Heart right ventricle (tissue), 16 donors: ENCODE data around the gene GATA6. TPM values are rescaled to one million over a fixed set of nuclear protein-coding genes. Genes with fewer than 3 reads are reported as not detected.

ENCODE experiments used
- ATAC-seq, 8 donors: fragments of 200-7000 bp; cut with Tn5 transposase; one replicate each; pipeline ENCODE4 v1.9.1; 2020; ENCODE audit warnings: mild to moderate bottlenecking in 8 of 8, moderate library complexity in 8 of 8, moderate number of reproducible peaks in 1 of 8
- DNase-seq, 2 donors: peaks; one replicate each; pipeline ENCODE4 v3.0.0-alpha.2; 2020
- H3K27ac ChIP-seq, 10 donors: fragments of 200-600 bp; sonication (generic) in 2 of 10; one replicate each; pipeline versions ENCODE4 v1.5.0 to v1.8.0; 2020 to 2022; ENCODE audit warnings: mild to moderate bottlenecking in 3 of 10
- H3K27me3 ChIP-seq, 7 donors: fragments of 200-600 bp; one replicate each; pipeline ENCODE4 v1.8.0; 2021 to 2022; ENCODE audit warnings: mild to moderate bottlenecking in 2 of 7
- H3K36me3 ChIP-seq, 9 donors: fragments of 200-600 bp; sonication (generic) in 1 of 9; one replicate each; pipeline versions ENCODE4 v1.5.0 to v1.8.0; 2020 to 2022; ENCODE audit warnings: mild to moderate bottlenecking in 2 of 9
- H3K4me1 ChIP-seq, 9 donors: fragments of 200-600 bp; sonication (generic) in 1 of 9; one replicate each; pipeline versions ENCODE4 v1.5.0 to v1.8.0; 2020 to 2022; ENCODE audit warnings: mild to moderate bottlenecking in 4 of 9
- H3K4me3 ChIP-seq, 10 donors: fragments of 200-600 bp; sonication (generic) in 2 of 10; one replicate each; pipeline versions ENCODE4 v1.5.0 to v1.8.0; 2020 to 2022; ENCODE audit warnings: mild to moderate bottlenecking in 7 of 10, moderate library complexity in 2 of 10
- H3K9me3 ChIP-seq, 11 donors: fragments of 200-600 bp in 10 of 11; sonication (generic) in 2 of 11; one replicate each; pipeline versions ENCODE4 v1.5.0 to v1.8.0; 2013 to 2022; ENCODE audit warnings: mild to moderate bottlenecking in 2 of 11, control low read depth in 1 of 11, moderate library complexity in 1 of 11
- CTCF ChIP-seq, 9 donors: fragments of 200-600 bp; sonication (generic) in 2 of 9; IDR thresholded peaks; one replicate each; pipeline versions ENCODE4 v1.5.0 to v1.8.0; 2021 to 2022; ENCODE audit warnings: antibody characterized with exemption in 9 of 9, mild to moderate bottlenecking in 5 of 9, moderate library complexity in 1 of 9
- WGBS, 2 donors: extraction: QIAGEN DNeasy Blood & Tissue Kit; methylation state at CpG; one replicate each; pipeline ENCODE4 v1.1.7; 2013; ENCODE audit warnings: inconsistent platforms in 1 of 2; 5-methylcytosine and 5-hydroxymethylcytosine counted together
- intact Hi-C, 10 donors: fragments of 100-400 bp; cut with DNase I; formaldehyde crosslinking; loops; one replicate each; pipeline versions ENCODE4 v1.11.1 to v1.14.2; 2022
- long read RNA-seq, 3 donors: library from polyadenylated mRNA; unstranded; transcript quantifications; one replicate each; pipeline ENCODE4 v2.0.0, GENCODE V29; 2020 to 2021
- polyA plus RNA-seq, 2 donors: library from polyadenylated mRNA; stranded (reverse); fragments of 200-250 nt; gene quantifications; one replicate each; pipeline ENCODE4 v1.2.3, GENCODE V29; 2013
- total RNA-seq, 10 donors: library from RNA; stranded (reverse); fragmentation: NEBNext Ultra II Directional in 3 of 10; extraction: Animal tissue kit (Norgen Biotek cat#: 25700) in 3 of 10; gene quantifications; one replicate each; pipeline versions ENCODE4 v1.2.1 to v1.2.4, GENCODE V29; 2021 to 2023
- donor health status: Arrhythmogenic right ventricular cardiomyopathy.
- donor health status: ischemic (EF 13 %, LVEDD 7.1; RV severe dilation, severe dysfunction).
- donor health status: healthy with polysubstance abuse.
- donor health status: DM: no; HTN: yes; CAD: no.
- donor health status: DM: no; HTN: no; CAD: no.
- donor health status: ischemic (EF 25% LVEDD 6.9; RV normal size, moderate dysfunction).
- donor health status: ischemic (EF 25% LVEDD 5.7; RV mildly dilated, moderate dysfunction).
- donor health status: healthy.
- donor health status: DM: yes; HTN: yes; CAD: no.
- donor health status: Ischemic cardiomyopathy.
- donor health status: ischemic (EF 35%, LVEDD 5.7; RV mildly dilated, moderate dysfunction).
- donor health status: nonischemic (EF 11% LVEDD 7.7; RV severe dilation, severe dysfunction).
- donor health status: DM: yes; HTN: yes; CAD: no.
- donor health status: PGD.
- donor health status: ischemic (EF 29% LVEDD 5.4; RV normal size, mild dysfunction).
- donor health status: nonischemic (EF 23%, LVEDD 6.1; RV moderate dilation, normal function).

GATA6 gene
- total RNA-seq (10 to 100 TPM; 54.6 to 99.5 (median 73.4) TPM), polyA plus RNA-seq (10 to 100 TPM; 36.7 to 46.5 TPM)
- long read RNA-seq, donor 1, transcript GATA6-202 (6 exons, 2,057 nt) = minor isoform, 54 of 158 reads
- long read RNA-seq, donor 1, transcript GATA6-201 (7 exons, 3,770 nt) = major isoform, 62 of 158 reads
- long read RNA-seq, donor 1, partial matches to known transcripts = 28 of 158 reads
- long read RNA-seq, donor 1, other reads (novel, unspliced or antisense) = 14 of 158 reads
- long read RNA-seq, donor 2, transcript GATA6-201 (7 exons, 3,770 nt) = minor isoform, 62 of 162 reads
- long read RNA-seq, donor 2, transcript GATA6-202 (6 exons, 2,057 nt) = major isoform, 64 of 162 reads
- long read RNA-seq, donor 2, partial matches to known transcripts = 30 of 162 reads
- long read RNA-seq, donor 2, other reads (novel, unspliced or antisense) = 6 of 162 reads
- long read RNA-seq, donor 3, transcript GATA6-202 (6 exons, 2,057 nt) = major isoform, 78 of 158 reads
- long read RNA-seq, donor 3, partial matches to known transcripts = 64 of 158 reads
- long read RNA-seq, donor 3, other reads (novel, unspliced or antisense) = 16 of 158 reads

DNA sequence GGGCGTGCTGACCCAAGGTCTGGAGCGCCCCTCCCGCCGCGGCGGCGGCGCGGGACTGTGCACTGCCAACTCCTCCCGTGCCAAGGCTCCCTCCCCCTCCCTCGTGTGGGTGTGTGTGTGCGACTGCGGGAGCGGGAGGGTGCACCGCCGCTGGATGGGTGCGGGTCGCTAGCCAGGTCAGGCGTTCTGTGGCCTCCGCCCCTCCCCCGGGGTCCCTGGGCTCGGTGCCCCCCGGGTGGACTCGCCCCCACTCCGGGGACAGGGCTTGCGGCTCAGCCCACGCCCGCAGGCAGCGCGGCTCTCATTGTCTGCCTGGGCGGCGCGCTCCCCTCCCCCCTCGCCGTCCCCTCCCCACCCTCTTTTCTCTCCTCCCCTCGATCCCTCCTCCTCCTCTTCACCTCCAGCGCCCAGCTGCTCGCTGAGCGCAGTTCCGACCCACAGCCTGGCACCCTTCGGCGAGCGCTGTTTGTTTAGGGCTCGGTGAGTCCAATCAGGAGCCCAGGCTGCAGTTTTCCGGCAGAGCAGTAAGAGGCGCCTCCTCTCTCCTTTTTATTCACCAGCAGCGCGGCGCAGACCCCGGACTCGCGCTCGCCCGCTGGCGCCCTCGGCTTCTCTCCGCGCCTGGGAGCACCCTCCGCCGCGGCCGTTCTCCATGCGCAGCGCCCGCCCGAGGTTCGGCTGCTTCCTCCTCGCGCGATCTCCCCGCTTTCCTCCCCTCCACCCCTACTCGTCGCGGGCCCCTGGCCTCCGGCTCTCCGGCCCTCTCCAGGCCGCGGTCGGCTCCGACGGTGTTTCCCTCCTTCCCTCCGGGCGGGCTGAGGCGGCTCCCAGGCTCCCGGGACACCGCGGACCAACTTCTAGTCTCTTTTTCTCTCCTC, at the start of gene GATA6:
Gene GATA6 (plus strand): TSS at position 579 of the 878 bp plus-strand sequence. CDS start 1,556 bp downstream, outside the sequence.
- ATAC-seq (peak; percentile 59 to 87 (median 72)), DNase-seq (peak; percentile 89 to 90)
- Histone ChIP-seq H3K27ac (peak within 1 kb of the TSS; percentile 92 to 100 (median 98)), H3K27me3 (peaks cover 0 to 96% (median 37%) of the 10 kb centered on the region in 7 donors), H3K36me3 (peaks cover 0 to 31% (median 8%) of the 10 kb centered on the region in 9 donors), H3K4me3 (peak within 1 kb of the TSS; percentile 71 to 97 (median 93)), H3K9me3 (no peaks in the 10 kb centered on the region), H3K4me1 (peaks cover 0 to 43% (median 29%) of the 10 kb centered on the region in 9 donors)
- intact Hi-C loops = loop anchor here in 9 of 10 donors (1.0 to 10.0 kb wide), 19 partner anchors 43 to 763 kb away; partner anchors contain the start of gene RBBP8 (in 1 of the 9)
- 0 to 1% methylated on average over 78 to 84 of the region's 87 CpGs for WGBS, 2 donors
- peak in 7 of 9 donors; percentile 25 to 68 (median 53) for TF ChIP-seq CTCF (IDR thresholded peaks at IDR 0.05)

- Histone ChIP-seq H3K9me3 (peaks cover 0 to 15% (median 0%) of the 10 kb centered on the region in 11 donors), H3K4me3 (no peak overlapping the region), H3K36me3 (no peaks in the 10 kb centered on the region), H3K27ac (no peak overlapping the region), H3K27me3 (peaks cover 0 to 4% (median 0%) of the 10 kb centered on the region in 7 donors), H3K4me1 (no peaks in the 10 kb centered on the region)
- ATAC-seq (no peak), DNase-seq (no peak)
- intact Hi-C loops = no loop called here
- TF ChIP-seq CTCF (IDR thresholded peaks at IDR 0.05) = no peak
- WGBS, 2 donors = 94 to 98% methylated on average over 1 of the region's 1 CpG
Observed at GRCh38 chr18:22124970-22125369, 44.4 kb upstream of the GATA6 start.

DNA sequence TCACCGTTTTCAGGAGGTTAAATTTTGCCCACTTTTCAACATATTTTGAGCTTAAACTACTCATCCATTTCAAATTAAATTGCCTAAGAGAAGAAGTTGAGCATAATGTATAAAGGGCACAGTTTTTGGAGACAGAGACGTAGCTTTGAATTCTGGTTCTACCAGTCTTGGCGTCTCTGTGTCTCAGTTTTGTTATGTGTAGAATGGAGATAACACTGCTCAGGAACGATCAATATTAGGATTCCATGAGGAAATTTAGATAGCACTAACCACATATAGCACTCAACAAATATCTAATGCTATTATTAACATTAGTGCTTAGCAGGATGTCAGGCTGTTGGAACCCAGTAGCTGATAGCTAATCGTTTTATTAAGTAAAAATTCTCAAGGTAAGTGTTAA, 40.4 kb upstream of the GATA6 start:
- Histone ChIP-seq H3K4me3 (no peak overlapping the region), H3K36me3 (no peaks in the 10 kb centered on the region), H3K27me3 (peaks cover 0 to 4% (median 0%) of the 10 kb centered on the region in 7 donors), H3K9me3 (no peaks in the 10 kb centered on the region), H3K4me1 (no peaks in the 10 kb centered on the region), H3K27ac (no peak overlapping the region)
- WGBS, 2 donors = 68 to 74% methylated on average over 5 of the region's 5 CpGs
- TF ChIP-seq CTCF (IDR thresholded peaks at IDR 0.05) = no peak
- no peak for DNase-seq
- ATAC-seq = no peak
- intact Hi-C loops = no loop called here

- no peak for ATAC-seq
- DNase-seq = no peak
- Histone ChIP-seq H3K27me3 (peaks cover 0 to 4% (median 0%) of the 10 kb centered on the region in 7 donors), H3K4me3 (no peak overlapping the region), H3K36me3 (no peaks in the 10 kb centered on the region), H3K27ac (no peak overlapping the region), H3K4me1 (no peaks in the 10 kb centered on the region), H3K9me3 (no peaks in the 10 kb centered on the region)
- intact Hi-C loops = no loop called here
- WGBS, 2 donors = 56% methylated on average over 1 of the region's 1 CpG
- no peak for TF ChIP-seq CTCF (IDR thresholded peaks at IDR 0.05)
Observed at GRCh38 chr18:22129778-22130177, 39.6 kb upstream of the GATA6 start.
